ENCODE results near the gene CFAP54.

DNA sequence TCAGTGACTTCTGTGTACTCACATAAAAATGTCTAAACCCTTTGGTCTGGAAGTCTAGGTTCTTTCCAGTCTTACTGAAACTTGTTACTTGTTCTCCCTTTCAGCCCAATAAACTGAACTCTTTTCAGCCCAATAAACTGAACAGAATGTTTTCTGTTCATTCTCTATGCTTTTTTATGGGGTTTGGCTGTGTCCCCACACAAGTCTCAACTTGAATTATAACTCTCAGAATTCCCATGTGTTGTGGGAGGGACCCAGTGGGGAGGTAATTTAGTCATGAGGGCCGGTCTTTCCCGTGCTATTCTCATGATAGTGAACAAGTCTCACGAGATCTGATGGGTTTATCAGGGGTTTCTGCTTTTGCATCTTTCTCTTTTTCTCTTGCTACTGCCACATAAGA is 402.7 kb downstream of the CFAP54 start:
- TF ChIP-seq, protein P1, sequence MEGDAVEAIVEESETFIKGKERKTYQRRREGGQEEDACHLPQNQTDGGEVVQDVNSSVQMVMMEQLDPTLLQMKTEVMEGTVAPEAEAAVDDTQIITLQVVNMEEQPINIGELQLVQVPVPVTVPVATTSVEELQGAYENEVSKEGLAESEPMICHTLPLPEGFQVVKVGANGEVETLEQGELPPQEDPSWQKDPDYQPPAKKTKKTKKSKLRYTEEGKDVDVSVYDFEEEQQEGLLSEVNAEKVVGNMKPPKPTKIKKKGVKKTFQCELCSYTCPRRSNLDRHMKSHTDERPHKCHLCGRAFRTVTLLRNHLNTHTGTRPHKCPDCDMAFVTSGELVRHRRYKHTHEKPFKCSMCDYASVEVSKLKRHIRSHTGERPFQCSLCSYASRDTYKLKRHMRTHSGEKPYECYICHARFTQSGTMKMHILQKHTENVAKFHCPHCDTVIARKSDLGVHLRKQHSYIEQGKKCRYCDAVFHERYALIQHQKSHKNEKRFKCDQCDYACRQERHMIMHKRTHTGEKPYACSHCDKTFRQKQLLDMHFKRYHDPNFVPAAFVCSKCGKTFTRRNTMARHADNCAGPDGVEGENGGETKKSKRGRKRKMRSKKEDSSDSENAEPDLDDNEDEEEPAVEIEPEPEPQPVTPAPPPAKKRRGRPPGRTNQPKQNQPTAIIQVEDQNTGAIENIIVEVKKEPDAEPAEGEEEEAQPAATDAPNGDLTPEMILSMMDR (IDR thresholded peaks at IDR 0.05) = no peak
- TF ChIP-seq POLR2A (IDR thresholded peaks at IDR 0.05) = no peak
